H9 (cell line): Measurements from ENCODE around the gene ITPR2. TPM values are rescaled to one million over a fixed set of nuclear protein-coding genes. Genes with fewer than 3 reads are reported as not detected.
"Not testable (repeated sequence)": the region's sequence is repeated elsewhere in the genome, so short reads cannot be mapped to it uniquely, and the experiment has no call there.

Experiments used
- DNase-seq: peaks from one replicate; pipeline ENCODE4 v3.0.0-alpha.2; 2017
- H2AFZ ChIP-seq: one replicate; pipeline ENCODE4 v1.6.1; 2013; ENCODE audit warnings: mild to moderate bottlenecking, low read length, control low read depth, moderate library complexity
- H2AK5ac ChIP-seq: 2 replicates; pipeline ENCODE4 v1.6.1; 2013; ENCODE audit warnings: low read length, control low read depth, mixed read lengths; ENCODE audit not compliant: insufficient read length
- H2BK120ac ChIP-seq: one replicate; pipeline ENCODE4 v1.6.1; 2013; ENCODE audit warnings: low read depth, mild to moderate bottlenecking, low read length, control low read depth, inconsistent platforms; ENCODE audit not compliant: poor library complexity, severe bottlenecking
- H2BK12ac ChIP-seq: 2 replicates; pipeline ENCODE4 v1.6.1; 2013; ENCODE audit warnings: low read length, control low read depth, mixed read lengths, low read depth; ENCODE audit not compliant: insufficient read length
- H2BK15ac ChIP-seq: 2 replicates; pipeline ENCODE4 v1.6.1; 2013; ENCODE audit warnings: low read depth, low read length, control low read depth
- H2BK20ac ChIP-seq: one replicate; pipeline ENCODE4 v1.6.1; 2013; ENCODE audit warnings: low read depth, mild to moderate bottlenecking, low read length, control low read depth, inconsistent platforms; ENCODE audit not compliant: poor library complexity, severe bottlenecking
- H2BK5ac ChIP-seq: 2 replicates; pipeline ENCODE4 v1.6.1; 2013; ENCODE audit warnings: low read length, control low read depth, mixed read lengths; ENCODE audit not compliant: insufficient read length
- H3K14ac ChIP-seq: 2 replicates; pipeline ENCODE4 v1.6.1; 2013; ENCODE audit warnings: low read length, control low read depth; ENCODE audit not compliant: insufficient read depth
- H3K18ac ChIP-seq: 2 replicates; pipeline ENCODE4 v1.6.1; 2013; ENCODE audit warnings: low read depth, mild to moderate bottlenecking, mixed read lengths, low read length, control low read depth; ENCODE audit not compliant: insufficient read length
- H3K23ac ChIP-seq: 2 replicates; pipeline ENCODE4 v1.6.1; 2013; ENCODE audit warnings: low read length, control low read depth, mixed read lengths, low read depth; ENCODE audit not compliant: insufficient read length
- H3K23me2 ChIP-seq: 2 replicates; pipeline ENCODE4 v1.6.1; 2013; ENCODE audit warnings: low read depth, mild to moderate bottlenecking, mixed read lengths, low read length, control low read depth; ENCODE audit not compliant: insufficient read length, poor library complexity, severe bottlenecking
- H3K27ac ChIP-seq: 2 replicates; pipeline ENCODE4 v1.5.1; 2013; ENCODE audit warnings: low read length, control low read depth, mixed read lengths, low read depth; ENCODE audit not compliant: insufficient read length
- H3K27me3 ChIP-seq: 2 replicates; pipeline ENCODE4 v1.6.1; 2013; ENCODE audit warnings: low read length, control low read depth, inconsistent platforms; ENCODE audit not compliant: insufficient read depth
- H3K4ac ChIP-seq: 2 replicates; pipeline ENCODE4 v1.6.1; 2013; ENCODE audit warnings: low read depth, mild to moderate bottlenecking, control low read depth, inconsistent platforms, low read length, moderate library complexity
- H3K4me1 ChIP-seq: 2 replicates; pipeline ENCODE4 v1.6.1; 2013; ENCODE audit warnings: low read length, control low read depth, inconsistent platforms; ENCODE audit not compliant: insufficient read depth
- H3K4me2 ChIP-seq: 2 replicates; pipeline ENCODE4 v1.6.1; 2013; ENCODE audit warnings: low read length, control low read depth, mixed read lengths; ENCODE audit not compliant: insufficient read length, insufficient read depth
- H3K56ac ChIP-seq: 2 replicates; pipeline ENCODE4 v1.6.1; 2013; ENCODE audit warnings: low read depth, mild to moderate bottlenecking, mixed read lengths, low read length, control low read depth; ENCODE audit not compliant: insufficient read length
- H3K79me1 ChIP-seq: 2 replicates; pipeline ENCODE4 v1.6.1; 2013; ENCODE audit warnings: low read depth, mild to moderate bottlenecking, moderate library complexity, low read length, control low read depth, inconsistent platforms; ENCODE audit not compliant: insufficient read depth, poor library complexity, severe bottlenecking
- H3K79me2 ChIP-seq: 2 replicates; pipeline ENCODE4 v1.6.1; 2013; ENCODE audit warnings: low read length, control low read depth, inconsistent platforms; ENCODE audit not compliant: insufficient read depth
- H3K9ac ChIP-seq: 2 replicates; pipeline ENCODE4 v1.6.1; 2013; ENCODE audit warnings: low read length, control low read depth, mixed read lengths; ENCODE audit not compliant: insufficient read length; ENCODE audit errors: extremely low read depth
- H3K9me3 ChIP-seq: one replicate; pipeline ENCODE4 v1.6.1; 2013; ENCODE audit warnings: low read depth, low read length, inconsistent platforms; ENCODE audit not compliant: control insufficient read depth
- H3T11ph ChIP-seq: one replicate; pipeline ENCODE4 v1.6.1; 2013; ENCODE audit warnings: mild to moderate bottlenecking, low read length, control low read depth, inconsistent platforms
- H4K20me1 ChIP-seq: one replicate; pipeline ENCODE4 v1.6.1; 2013; ENCODE audit not compliant: control insufficient read depth, insufficient read length, insufficient read depth
- H4K5ac ChIP-seq: 2 replicates; pipeline ENCODE4 v1.6.1; 2013; ENCODE audit warnings: low read depth, mild to moderate bottlenecking, mixed read lengths, low read length, control low read depth; ENCODE audit not compliant: insufficient read length
- H4K8ac ChIP-seq: replicated peaks from 2 replicates; pipeline ENCODE4 v1.6.1; 2013; ENCODE audit warnings: low read length, control low read depth, mixed read lengths, low read depth; ENCODE audit not compliant: insufficient read length
- H4K91ac ChIP-seq: 2 replicates; pipeline ENCODE4 v1.6.1; 2013; ENCODE audit warnings: low read depth, mild to moderate bottlenecking, moderate library complexity, mixed read lengths, low read length, control low read depth; ENCODE audit not compliant: insufficient read length
- H3K27ac Mint-ChIP-seq, 3 experiments: 2 replicates in 2 of 3; 3 replicates in 1 of 3; pipeline ENCODE4 v1.8.0; 2020 to 2021; ENCODE audit warnings: mixed read lengths in 3 of 3, mild to moderate bottlenecking in 1 of 3, moderate library complexity in 1 of 3
- H3K27me3 Mint-ChIP-seq: 2 replicates; pipeline ENCODE4 v1.8.0; 2021; ENCODE audit warnings: low read depth, mild to moderate bottlenecking, moderate library complexity, mixed read lengths
- H3K36me3 Mint-ChIP-seq, 3 experiments: 2 replicates in 2 of 3; 3 replicates in 1 of 3; pipeline ENCODE4 v1.8.0; 2020 to 2021; ENCODE audit warnings: low read depth in 3 of 3, mixed read lengths in 3 of 3; ENCODE audit not compliant: insufficient read depth in 1 of 3
- H3K4me1 Mint-ChIP-seq, 2 experiments: 2 replicates each; pipeline ENCODE4 v1.8.0; 2020; ENCODE audit warnings: mixed read lengths in 2 of 2
- H3K4me3 Mint-ChIP-seq, 2 experiments: 2 replicates in 1 of 2; 3 replicates in 1 of 2; pipeline ENCODE4 v1.8.0; 2020 to 2021; ENCODE audit warnings: mild to moderate bottlenecking in 2 of 2, mixed read lengths in 2 of 2, moderate library complexity in 1 of 2
- H3K9me3 Mint-ChIP-seq, 2 experiments: 2 replicates in 1 of 2; 3 replicates in 1 of 2; pipeline ENCODE4 v1.8.0; 2020; ENCODE audit warnings: mild to moderate bottlenecking in 2 of 2, mixed read lengths in 2 of 2, moderate library complexity in 1 of 2
- CTCF ChIP-seq: fragments of 200-600 bp; sonication (generic); conservative IDR thresholded peaks from 3 replicates; pipeline ENCODE4 v1.8.0; 2021; ENCODE audit warnings: antibody characterized with exemption, mild to moderate bottlenecking
- WGBS: extraction: QIAGEN DNeasy Blood & Tissue Kit; methylation state at CpG from one replicate; pipeline ENCODE4 v1.1.7; 2013; ENCODE audit warnings: missing lambda C conversion rate, low lambda C conversion rate, mixed read lengths; ENCODE audit not compliant: insufficient read length; ENCODE audit errors: extremely low coverage; 5-methylcytosine and 5-hydroxymethylcytosine counted together
- total RNA-seq: library from RNA; stranded (reverse); gene quantifications from 2 replicates; pipeline ENCODE4 v1.2.1, GENCODE V29; 2021

ITPR2 gene
- total RNA-seq, 1 experiment from 2014 or later: 14.8 TPM

GRCh38 chr12:26777236-26777635, 55.8 kb downstream of the ITPR2 start:
- H3K4me1 ChIP-seq: peaks cover 7% of the 10 kb centered on the region; the same call in 1 of the 2 replicates

GRCh38 chr12:26775991-26776390, 57.0 kb downstream of the ITPR2 start:
- not testable (repeated sequence) for H3K4me1 Mint-ChIP-seq, H3K56ac ChIP-seq, DNase-seq, H3K27ac ChIP-seq, H3K4ac ChIP-seq, H3K9ac ChIP-seq, H2BK120ac ChIP-seq, H2AFZ ChIP-seq, H3K27me3 ChIP-seq, H3K27me3 Mint-ChIP-seq, H3K4me3 Mint-ChIP-seq, H2BK5ac ChIP-seq, H3K4me2 ChIP-seq, H2BK15ac ChIP-seq, H4K5ac ChIP-seq, H4K20me1 ChIP-seq, H2AK5ac ChIP-seq, H3K18ac ChIP-seq, H3K14ac ChIP-seq, H3K27ac Mint-ChIP-seq, H3T11ph ChIP-seq, H4K8ac ChIP-seq, H3K23me2 ChIP-seq, H3K79me1 ChIP-seq, H2BK12ac ChIP-seq, H4K91ac ChIP-seq, H3K4me1 ChIP-seq, H3K79me2 ChIP-seq, H3K23ac ChIP-seq, H2BK20ac ChIP-seq
- H3K9me3 ChIP-seq: peaks cover 16% of the 10 kb centered on the region
- no CpG with 5 or more reads among the region's 3 CpGs for WGBS
- H3K36me3 Mint-ChIP-seq: peaks cover 25 to 51% (median 45%) of the 10 kb centered on the region in 3 experiments
- peaks cover 16 to 25% of the 10 kb centered on the region in 2 experiments; a peak in 4 of 5 replicates for H3K9me3 Mint-ChIP-seq

More at GRCh38 chr12:26777236-26777635, 55.8 kb downstream of the ITPR2 start:
- no peaks in the 10 kb centered on the region for H3K27me3 Mint-ChIP-seq
- no peak overlapping the region for H3K4me3 Mint-ChIP-seq
- H2BK120ac ChIP-seq: no peak overlapping the region
- H2BK5ac ChIP-seq: no peak overlapping the region
- peaks cover 16% of the 10 kb centered on the region for H3K9me3 ChIP-seq
- H3K23me2 ChIP-seq: no peaks in the 10 kb centered on the region
- no peaks in the 10 kb centered on the region for H4K20me1 ChIP-seq
- H3K9me3 Mint-ChIP-seq: peaks cover 16 to 28% of the 10 kb centered on the region in 2 experiments; a peak in 4 of 5 replicates
- WGBS: no CpG with 5 or more reads among the region's 3 CpGs
- H3T11ph ChIP-seq: no peak overlapping the region
- no peak overlapping the region for H3K23ac ChIP-seq
- no peak for DNase-seq
- no peak overlapping the region for H4K8ac ChIP-seq
- no peaks in the 10 kb centered on the region for H3K79me1 ChIP-seq
- H2BK20ac ChIP-seq: no peak overlapping the region
- no peaks in the 10 kb centered on the region for H3K27me3 ChIP-seq
- H2AFZ ChIP-seq: no peak overlapping the region
- no peak for TF ChIP-seq CTCF
- no peak overlapping the region for H3K27ac Mint-ChIP-seq
- no peak overlapping the region for H3K4me2 ChIP-seq
- no peak overlapping the region for H3K27ac ChIP-seq
- H3K56ac ChIP-seq: no peak overlapping the region
- no peak overlapping the region for H4K5ac ChIP-seq
- H3K4ac ChIP-seq: no peak overlapping the region
- H3K9ac ChIP-seq: no peak overlapping the region
- no peak overlapping the region for H3K18ac ChIP-seq
- H3K36me3 Mint-ChIP-seq: peaks cover 29 to 59% (median 48%) of the 10 kb centered on the region in 3 experiments
- H3K79me2 ChIP-seq: no peaks in the 10 kb centered on the region
- H3K4me1 Mint-ChIP-seq: peaks cover 0 to 7% of the 10 kb centered on the region in 2 experiments; a peak in 1 of 4 replicates
- no peak overlapping the region for H2BK15ac ChIP-seq
- H2AK5ac ChIP-seq: no peak overlapping the region
- no peak overlapping the region for H2BK12ac ChIP-seq
- no peak overlapping the region for H4K91ac ChIP-seq
- H3K14ac ChIP-seq: no peak overlapping the region
